Activated gamma-delta T cell treated with anti-CD3 and anti-CD28 coated beads, Interleukin-2, amount 50 U/mL, for 16 hours (primary cell): Measurements from ENCODE around the gene CALU.

ENCODE experiments used
- DNase-seq: peaks from one replicate; pipeline ENCODE4 v3.0.0-alpha.2; 2020; ENCODE audit warnings: low read depth

CALU gene

DNA sequence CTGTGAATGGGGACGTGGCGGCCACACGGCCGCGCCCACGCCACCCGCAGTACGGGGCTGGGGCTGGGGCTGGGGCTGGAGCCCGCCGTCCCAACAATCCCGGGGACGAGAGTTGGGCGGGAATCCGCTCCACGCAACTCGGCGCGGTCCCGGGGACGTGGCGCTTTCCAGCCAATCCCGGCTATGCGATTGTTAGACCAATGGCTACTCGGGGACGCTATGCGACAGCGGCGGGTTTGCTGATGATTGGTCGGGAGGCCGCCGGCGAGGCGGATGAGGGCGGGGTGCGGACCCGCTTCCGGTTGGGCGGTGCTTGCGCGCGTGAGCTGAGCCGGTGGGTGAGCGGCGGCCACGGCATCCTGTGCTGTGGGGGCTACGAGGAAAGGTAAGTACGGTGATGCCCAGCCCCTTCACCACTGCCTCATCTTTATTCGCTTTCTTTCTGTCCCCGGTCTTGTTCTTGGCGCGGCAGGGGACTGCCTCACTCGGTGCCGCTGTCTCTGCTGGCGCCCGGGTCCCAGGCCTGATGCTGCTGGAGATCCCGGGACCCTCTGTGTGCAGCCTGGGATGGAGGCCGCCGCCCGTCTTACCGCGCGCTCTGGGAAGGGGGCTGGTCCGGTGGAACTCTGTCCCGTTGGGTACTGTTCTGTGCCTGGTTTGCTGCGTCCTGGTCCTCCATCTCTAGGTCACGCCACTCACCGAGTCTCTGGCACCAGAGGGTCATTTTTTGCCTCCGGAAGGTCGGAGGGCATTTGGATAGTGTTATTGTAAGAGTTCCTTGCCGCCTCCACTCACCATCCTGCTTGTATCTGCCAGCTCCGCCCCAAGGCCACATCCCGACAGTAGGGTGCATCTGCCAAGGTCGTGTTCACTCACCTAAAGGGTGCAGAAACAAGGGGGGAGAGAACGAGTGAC, at the start of gene CALU:
Gene CALU (plus strand): TSS at position 312 of the 915 bp plus-strand sequence. CDS start 9,225 bp downstream, outside the sequence.
- DNase-seq = peak; percentile 90

DNA sequence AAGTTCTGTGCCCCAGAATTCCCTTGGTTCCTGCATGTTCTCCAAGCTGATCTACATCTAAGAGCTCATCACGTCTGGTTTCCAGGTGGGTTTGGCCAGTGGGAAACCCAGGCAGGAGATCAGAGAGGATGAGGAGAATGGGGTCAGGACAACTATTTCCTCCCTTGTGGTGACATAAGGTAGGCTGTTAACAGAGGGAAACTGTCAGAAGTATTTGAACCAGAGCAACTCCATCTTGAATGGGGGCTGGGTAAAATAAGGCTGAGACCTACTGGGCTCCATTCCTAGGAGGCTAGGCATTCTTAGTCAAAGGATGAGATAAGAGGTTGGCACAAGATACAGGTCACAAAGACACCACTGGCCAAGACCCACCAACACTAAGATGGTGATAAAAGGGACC, 47.9 kb upstream of the CALU start:
- DNase-seq = no peak

DNA sequence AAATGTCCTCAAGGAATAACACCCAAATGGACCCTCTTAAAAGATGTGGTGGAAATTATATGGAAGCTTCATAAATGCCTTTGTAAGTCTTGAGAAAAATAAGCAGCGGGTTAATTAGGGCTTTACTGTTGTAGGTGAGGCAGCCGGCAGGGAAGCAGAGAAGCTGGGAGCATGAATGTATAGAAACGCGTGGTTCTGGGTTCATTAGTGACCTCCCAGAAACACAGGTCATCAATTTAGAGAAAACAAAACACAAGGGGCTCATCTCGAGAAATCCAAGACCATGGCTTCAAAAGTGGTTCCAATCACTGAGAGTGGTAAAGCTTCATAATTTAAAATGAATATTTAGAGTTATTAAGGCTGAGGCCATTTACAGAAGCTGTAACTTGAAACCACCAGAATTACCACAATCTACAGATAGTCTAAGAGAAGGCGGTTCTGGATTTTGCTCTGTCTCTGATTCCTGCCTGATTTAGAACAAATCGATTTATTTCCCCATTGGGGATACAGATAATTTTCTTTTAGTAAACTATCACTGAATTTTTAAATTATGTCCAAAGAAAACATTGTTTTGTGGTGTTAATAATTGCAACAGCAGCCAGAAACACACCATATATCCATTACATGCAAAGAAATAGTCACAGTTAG, 46.4 kb upstream of the CALU start:
- no peak for DNase-seq

DNA sequence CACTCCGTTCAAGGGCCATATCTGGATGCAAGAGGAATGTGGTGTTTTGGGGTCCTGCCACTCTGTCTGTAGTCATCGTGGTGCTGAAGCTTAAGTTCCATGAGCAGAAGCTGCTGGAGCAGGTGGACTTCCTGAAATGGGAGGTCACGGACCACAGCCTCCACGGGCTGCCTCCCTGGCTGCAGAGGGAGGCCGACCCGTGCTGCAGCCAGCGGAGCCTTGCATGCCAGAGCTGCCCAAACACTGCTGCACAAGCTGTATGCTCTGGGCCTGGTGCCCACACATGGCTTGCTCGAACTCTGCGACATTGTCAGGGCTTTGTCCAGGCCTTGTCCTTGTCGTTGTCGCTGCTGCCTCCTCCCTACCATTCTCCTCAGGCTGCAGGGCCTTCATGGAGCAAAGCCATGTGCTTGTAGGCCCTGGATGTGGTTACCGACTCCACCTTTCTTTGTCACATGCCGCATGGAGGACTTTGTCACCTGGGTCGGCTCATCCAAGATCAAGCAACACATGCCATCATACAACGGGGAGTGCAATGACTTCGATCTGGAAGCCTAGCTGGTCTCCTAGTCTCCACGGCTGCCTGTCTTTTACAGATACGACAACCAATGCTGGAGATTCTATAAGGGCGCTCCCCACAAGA, 45.7 kb upstream of the CALU start:
- no peak for DNase-seq

DNA sequence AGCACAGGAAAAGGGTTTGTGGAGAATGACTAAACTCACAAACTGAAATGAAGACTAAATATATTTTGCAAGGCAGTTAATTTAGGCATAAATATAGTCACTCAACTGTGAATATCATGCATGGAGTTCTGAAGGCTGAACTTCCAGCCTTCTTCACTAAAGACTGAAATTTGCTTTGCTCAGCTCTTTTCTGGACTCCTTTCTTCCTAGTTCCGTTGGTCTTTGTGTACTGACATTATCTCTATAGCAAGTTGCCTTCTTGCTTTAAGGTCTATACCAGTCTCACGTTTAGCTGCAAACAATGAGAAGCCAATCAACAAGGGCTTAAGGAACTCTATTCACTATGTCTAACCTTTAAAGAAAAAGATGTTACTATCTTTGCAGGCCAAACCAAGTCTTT, 44.4 kb upstream of the CALU start:
- no peak for DNase-seq

DNA sequence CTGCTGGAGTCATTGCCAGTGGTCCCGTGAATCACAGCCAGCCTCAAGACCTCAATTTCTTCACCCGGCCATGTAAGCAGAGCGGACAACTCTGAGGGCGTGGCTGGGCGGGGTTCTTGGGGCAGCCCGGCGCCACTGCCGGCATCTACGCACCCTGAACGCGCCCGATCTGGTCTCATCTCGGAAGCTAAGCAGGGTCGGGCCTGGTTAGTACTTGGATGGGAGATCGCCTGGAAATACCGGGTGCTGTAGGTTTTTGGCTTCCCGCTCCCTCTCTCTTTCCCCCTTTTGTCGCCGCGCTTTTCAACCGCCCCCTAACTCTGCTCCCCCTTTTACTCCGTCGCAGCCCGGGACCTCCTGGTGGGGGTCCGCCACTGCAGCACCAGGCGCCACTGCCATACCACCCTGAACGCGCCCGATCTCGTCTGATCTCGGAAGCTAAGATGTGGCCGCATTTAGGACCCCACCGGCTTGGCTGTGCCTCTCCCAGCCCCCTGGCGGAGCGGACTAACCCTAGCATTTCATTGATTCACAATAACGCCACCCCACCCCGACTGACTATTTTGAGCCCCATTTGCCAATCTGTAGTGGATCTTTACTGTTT, 41.8 kb upstream of the CALU start:
- DNase-seq = peak; percentile 14

DNA sequence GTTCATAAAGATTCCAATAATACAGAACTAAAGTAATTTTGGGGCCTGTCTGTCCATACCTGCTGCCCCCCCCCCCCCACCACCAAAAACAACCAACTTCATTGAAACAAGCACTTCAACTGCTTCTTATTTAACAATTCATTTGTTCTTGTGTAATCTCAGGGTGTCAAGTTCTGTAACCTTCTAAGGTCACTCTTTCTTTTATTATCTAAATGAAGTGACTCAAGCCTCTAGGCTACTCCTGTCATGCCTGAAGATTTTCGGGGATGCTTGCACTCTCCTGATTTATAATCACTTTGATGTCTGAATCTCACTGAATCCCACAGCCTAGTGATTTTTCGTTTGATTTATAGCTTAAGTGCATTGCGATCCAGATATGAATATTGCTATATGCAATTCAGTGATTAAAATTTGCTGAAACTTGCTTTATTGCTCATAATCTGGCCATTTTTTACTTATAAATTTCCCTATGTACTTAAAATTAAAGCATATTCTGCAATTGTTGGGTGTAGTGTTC, 39.9 kb upstream of the CALU start:
- DNase-seq = no peak

DNA sequence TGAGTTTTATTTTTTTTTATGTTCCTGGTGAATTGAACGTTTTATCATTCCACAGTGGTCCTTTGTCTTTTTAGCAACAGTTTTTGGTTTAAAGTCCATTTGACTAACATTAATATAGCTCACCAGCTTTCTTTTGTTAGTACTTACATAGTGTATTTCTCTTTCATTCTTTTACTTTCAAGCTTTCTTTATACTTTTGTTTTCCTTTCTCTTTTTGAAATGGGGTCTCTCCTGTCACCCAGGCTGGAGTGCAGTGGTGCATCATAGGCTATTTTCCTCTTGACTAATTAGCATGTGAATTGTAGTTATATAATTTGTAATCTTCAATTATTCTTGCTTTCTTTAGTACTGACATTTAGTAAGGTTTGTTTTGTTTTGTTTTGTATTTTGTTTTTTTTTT, 39.3 kb upstream of the CALU start:
- no peak for DNase-seq

DNA sequence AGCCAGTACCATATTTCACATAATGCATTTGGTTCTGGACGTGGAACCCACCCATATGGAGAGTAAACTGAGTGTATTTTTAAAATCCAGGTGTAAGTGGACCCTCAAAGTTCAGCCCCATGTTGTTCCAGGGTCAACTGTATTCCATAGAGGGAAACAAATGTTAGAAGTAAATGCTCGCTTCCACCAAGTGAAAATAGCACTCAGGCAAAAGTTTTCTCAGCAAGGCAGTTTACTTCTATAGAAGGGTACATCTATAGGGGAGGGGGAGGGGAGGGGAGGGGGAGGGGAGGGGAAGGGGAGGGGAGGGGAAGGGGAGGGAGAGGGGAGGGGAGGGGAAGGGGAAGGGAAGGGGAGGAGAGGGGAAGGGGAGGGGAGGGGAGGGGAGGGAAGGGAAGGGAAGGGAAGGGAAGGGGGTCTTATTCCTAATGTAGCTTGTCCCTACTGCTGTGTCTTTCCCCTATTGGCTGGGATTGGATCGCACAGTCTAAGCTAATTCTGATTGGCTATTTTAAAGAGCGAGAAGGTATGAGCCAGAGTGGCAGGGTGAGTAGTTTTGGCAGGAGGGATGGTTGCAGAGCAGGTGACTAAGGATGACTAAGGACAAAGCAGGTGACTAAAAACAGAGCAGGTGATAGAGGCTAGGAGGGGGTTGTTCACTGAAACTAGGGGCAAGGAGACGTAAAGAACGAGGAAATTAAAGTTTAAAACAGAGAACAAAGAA, 37.9 kb upstream of the CALU start:
- no peak for DNase-seq

DNA sequence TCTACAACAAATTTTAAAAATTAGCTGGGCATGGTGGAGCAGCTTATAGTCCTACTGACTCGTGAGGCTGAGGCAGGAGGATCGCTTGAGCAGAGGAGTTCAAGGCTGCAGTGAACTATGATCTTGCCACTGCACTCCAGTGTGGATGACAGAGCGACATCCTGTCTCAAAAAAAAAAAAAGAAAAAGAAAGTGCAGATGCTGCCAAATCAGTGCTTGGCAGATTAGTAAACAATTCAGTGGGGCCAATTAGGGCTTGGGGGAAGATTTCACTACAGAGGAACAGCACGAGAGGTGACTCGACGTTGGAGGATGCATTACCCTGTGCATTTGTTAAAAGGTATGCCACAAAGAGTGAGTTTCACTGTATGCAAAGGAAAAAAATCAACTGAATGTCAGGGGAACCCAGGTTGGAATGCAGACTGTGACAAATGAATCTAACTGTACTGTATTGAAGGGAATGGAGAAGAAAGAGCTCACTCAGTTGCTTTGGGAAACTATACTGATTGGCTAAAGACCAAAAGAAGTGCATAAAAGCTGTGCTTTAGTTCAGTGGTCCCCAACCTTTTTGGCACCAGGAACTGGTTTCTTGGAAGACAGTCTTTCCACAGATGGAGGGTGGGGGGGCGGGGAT, 35.4 kb upstream of the CALU start:
- DNase-seq = no peak

DNA sequence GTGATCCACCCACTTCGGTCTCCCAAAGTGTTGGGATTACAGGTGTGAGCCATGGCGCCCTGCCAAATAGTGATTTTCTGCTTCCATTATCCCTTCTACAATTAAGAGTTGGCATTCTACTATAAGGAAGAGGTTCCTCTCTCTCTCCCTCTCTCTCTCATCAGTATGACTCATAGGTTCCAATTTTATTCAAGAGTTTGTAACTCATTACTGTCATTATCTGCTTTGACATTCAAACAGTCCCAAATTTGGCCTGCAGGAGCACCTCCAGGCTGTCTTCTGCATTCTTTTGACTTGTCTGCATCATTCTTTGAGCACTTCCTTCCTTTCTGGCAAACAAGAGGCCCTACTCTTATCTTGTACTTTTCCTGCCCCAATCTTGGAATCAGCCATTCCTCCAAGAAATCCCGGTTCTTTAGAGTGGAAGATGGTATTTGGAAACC, 33.2 kb upstream of the CALU start:
- no peak for DNase-seq

DNA sequence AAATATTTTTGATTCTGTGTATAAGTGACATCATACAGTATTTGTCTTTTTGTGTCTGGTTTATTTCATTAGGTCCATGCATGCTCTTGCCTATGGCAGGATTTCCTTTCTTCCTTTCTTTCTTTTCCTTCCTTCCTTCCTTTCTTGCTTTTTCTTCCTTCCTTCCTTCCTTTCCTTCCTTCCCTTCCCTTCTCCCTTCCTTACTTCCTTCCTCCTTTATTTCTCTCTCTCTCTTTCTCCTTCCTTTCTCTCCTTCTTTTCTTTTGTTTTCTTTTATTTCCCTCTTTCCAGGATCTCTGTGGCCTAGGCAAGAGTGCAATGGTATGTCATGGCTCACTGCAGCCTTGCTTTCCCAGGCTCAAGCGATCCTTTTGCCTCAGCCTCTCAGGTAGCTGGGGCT, 31.4 kb upstream of the CALU start:
- DNase-seq = no peak

DNA sequence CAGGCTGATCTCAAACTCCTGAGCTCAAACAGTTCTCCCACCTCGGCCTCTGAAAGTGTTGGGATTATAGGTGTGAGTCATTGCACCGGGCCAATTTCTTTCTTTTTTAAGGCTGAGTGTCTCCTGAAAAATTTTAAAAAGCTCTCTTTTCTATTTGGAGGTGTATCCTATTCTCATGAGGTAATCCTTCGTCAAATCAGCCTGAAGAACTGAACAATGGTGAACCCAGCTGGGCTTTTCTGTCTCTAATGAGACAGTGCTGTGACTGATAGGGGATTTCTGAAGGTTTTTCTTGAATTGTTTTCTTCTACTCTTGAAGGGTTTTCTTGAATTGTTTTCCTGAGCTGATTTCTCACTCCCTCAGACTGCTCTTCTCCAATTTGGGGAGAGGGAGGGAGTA, 30.9 kb upstream of the CALU start:
- DNase-seq = no peak

DNA sequence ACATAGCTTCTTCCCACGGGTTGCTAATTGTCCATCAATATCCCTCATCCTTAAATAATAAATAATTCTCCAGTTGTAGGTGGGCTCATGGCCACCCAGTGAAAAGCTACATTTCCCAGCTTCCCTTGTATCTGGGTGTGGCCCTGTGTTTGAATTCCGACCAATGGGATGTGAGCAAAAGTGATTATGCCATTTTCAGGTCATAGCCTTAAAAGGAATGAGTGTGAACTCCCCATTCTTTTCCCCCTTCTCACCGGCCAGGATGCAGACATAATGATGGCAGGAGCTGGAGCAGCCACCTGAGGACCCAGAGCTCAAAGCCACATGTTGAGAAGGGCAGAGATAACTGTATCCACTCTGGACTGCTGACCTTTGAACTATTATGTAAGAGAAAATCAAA, 30.3 kb upstream of the CALU start:
- no peak for DNase-seq

DNA sequence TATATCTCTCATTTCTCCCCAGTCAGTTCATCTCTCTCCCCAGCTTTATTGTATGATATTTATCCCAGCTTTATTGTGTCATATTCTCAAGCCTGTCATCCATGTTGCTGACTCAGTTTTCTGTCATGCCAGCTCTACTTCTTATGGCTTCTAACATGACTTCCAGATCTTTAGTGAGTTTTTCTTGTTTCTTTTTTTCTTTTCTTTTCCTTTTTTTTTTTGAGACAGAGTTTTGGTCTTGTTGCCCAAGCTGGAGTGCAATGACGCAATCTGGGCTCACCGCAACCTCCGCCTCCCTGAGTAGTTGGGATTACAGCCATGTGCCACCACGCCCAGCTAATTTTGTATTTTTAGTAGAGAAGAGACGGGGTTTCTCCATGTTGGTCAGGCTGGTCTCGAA, 28.7 kb upstream of the CALU start:
- DNase-seq = no peak

DNA sequence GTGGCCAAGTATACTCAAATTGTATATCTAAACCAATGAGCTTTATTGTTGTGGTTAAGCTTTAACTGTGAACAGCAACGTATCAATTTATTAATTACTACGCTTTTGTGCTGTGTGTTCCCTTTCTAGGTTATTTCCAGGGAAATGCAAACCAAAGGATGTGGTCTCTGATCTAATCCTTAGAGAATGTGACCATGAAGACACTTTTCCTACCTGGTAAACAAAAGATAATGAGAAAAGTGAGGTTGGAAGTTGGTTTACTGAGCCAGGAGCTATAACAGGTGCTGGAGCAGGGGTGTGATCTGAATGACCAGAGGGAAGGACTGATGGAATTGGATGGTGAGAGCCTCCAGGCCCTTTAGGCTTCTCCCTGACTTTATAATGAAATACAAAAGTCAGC, 25.4 kb upstream of the CALU start:
- DNase-seq = no peak

DNA sequence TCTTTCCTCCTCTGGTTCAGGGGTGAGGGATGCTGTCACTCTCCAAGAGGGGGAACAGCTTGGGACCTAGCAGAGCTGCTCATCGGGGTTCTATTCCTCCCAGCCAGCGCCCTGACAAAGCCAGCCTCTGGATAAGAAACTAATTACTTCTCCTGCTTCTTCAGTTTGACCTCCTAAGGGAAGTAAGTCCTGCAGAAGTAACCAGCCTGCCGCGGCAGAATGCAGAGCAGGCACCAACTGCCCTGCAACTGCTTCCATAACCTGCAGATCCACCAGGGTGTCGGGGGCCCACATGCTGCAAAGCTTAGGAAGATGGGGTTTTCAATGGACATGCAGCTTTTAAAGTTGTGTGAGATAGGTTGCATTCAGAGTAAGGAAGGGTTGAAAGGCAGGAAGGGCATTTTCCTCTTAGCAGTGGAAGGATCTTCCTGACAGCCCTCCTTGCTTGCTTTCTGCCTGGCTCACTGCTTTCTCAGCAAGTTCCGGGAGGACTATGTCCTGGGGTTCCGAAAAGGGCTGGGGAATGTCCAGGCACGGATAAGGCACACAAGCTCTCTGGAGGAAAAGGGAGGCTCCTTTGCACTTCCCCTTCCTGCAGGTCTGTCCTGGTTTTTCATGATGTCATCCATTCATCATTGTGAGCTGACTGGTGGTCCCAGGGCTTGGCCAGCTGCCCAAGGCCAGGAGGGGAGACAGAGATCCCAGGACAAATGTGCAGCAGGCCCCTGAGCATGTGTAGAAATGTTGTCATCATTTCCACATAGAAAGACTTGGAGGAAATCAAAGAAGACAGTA, 24.3 kb upstream of the CALU start:
- DNase-seq = no peak

DNA sequence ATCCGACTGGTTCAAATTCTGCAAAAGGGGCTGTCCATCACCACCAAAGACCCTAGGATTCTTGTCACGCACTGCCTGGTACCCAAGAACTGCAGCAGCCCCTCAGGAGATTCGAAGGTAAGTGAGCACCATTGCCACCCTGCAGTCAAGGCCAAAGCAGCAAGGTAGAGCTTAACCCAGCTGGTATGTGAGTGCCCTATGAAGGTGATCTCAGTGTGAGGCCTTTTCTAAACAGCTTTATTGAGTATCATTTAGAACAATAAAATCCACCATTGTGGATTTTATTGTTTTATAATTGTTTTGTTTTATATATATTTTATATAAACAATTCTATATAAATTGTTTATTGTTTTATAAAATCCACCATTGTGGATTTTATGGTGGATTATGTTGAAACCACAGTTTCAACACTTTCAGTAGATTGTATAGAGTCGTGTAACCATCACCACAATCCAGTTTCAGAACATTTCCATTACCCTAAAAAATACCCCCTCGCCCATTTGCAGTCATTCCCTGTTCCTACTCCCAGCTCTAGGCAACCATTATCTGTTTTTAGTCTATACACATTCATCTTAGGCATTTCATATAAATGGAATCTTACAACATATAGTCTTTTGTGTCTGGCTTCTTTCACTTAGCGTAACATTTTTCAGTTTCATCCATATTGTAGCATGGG, 20.1 kb upstream of the CALU start:
- DNase-seq = no peak

DNA sequence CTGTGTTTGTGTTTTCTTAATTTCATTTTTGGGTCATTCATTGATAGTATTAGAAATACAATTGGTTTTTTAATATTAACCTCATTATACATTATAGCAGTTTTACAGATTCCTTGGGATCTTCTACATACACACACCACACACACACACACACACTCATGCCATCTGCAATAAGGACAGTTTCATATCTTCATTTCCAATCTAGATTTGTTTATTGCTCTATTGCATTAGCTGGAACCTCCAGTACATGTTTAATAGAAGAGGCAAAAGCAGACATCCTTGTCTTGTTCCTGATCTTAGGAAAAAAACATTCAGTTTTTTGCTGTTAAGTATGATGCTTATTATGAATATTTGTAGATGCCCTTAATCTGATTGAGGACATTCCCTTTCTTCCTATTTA, 17.8 kb upstream of the CALU start:
- no peak for DNase-seq

DNA sequence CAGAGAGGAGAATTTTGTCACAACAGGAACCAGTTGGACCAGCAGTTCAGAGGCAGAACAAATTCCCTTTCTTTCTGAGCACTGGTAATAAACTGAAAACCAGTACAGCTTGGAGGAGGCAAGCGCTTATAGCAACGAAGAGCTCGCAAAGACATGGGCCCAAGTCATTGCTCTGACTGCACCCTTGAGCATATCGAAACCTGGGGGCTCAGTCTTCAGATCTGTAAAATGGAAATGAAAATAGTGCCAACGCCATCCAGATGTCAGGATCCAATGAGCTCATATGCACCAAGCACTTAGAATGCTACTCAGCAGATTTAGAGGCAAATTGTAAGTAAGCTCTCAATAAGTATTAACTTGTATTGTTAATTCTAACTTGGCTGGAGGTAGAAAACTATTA, 14.4 kb upstream of the CALU start:
- no peak for DNase-seq
